Suprapubic skin (tissue), 4 donors: Measurements from ENCODE around the gene PLBD2. TPM values are rescaled to one million over a fixed set of nuclear protein-coding genes. Genes with fewer than 3 reads are reported as not detected.
A peak's percentile ranks its signal among the peaks of the same experiment; 100 is the strongest.

Experiments
- DNase-seq, 2 donors: peaks; one replicate each; pipeline ENCODE4 v3.0.0-alpha.2; 2019; ENCODE audit warnings: low spot score in 2 of 2
- H3K27ac ChIP-seq: fragments of 200-600 bp; sonication (generic); one replicate; pipeline ENCODE4 v1.5.1; 2019
- H3K27me3 ChIP-seq: fragments of 200-600 bp; sonication (generic); one replicate; pipeline ENCODE4 v1.5.1; 2019
- H3K36me3 ChIP-seq: fragments of 200-600 bp; sonication (generic); one replicate; pipeline ENCODE4 v1.5.1; 2019
- H3K4me1 ChIP-seq: fragments of 200-600 bp; sonication (generic); one replicate; pipeline ENCODE4 v1.5.1; 2019
- H3K4me3 ChIP-seq: fragments of 200-600 bp; sonication (generic); one replicate; pipeline ENCODE4 v1.5.1; 2019; ENCODE audit warnings: mild to moderate bottlenecking
- H3K9me3 ChIP-seq: fragments of 200-600 bp; sonication (generic); one replicate; pipeline ENCODE4 v1.5.1; 2019
- CTCF ChIP-seq, 2 donors: fragments of 200-600 bp in 1 of 2; fragments of 450-650 bp in 1 of 2; sonication (generic) in 1 of 2; IDR thresholded peaks; one replicate each; pipeline ENCODE4 v1.5.1; 2016 to 2019; ENCODE audit warnings: antibody characterized with exemption in 2 of 2, mild to moderate bottlenecking in 1 of 2, moderate library complexity in 1 of 2
- EP300 ChIP-seq: sonication (generic); formaldehyde crosslinking; IDR thresholded peaks from one replicate; pipeline ENCODE4 v1.6.1; 2017; ENCODE audit warnings: antibody characterized with exemption
- POLR2A ChIP-seq, 2 donors: fragments of 450-650 bp; IDR thresholded peaks; one replicate each; pipeline ENCODE4 v1.6.1; 2017; ENCODE audit warnings: antibody characterized with exemption in 2 of 2, mild to moderate bottlenecking in 2 of 2, moderate library complexity in 2 of 2
- POLR2AphosphoS5 ChIP-seq, 3 donors: sonication (generic); formaldehyde crosslinking; IDR thresholded peaks; one replicate each; pipeline ENCODE4 v1.6.1; 2017; ENCODE audit warnings: antibody characterized with exemption in 3 of 3
- WGBS: methylation state at CpG from one replicate; pipeline ENCODE4 v1.1.5; 2018; 5-methylcytosine and 5-hydroxymethylcytosine counted together
- total RNA-seq, 4 donors: library from RNA; depleted of rRNA; stranded (reverse); fragments of >200 nt; gene quantifications; one replicate each; pipeline ENCODE4 v1.1.0, GENCODE V29; 2016

Gene PLBD2
- total RNA-seq, 4 donors from 2014 or later: 22.2 to 29.2 (median 27.3) TPM

GRCh38 chr12:113416091-113416754, 57.8 kb downstream of the PLBD2 start:
- H3K4me3 ChIP-seq: no peak overlapping the region
- 48% methylated on average over 5 of the region's 6 CpGs for WGBS
- peaks cover 3% of the 10 kb centered on the region for H3K4me1 ChIP-seq
- no peak overlapping the region for H3K27ac ChIP-seq
- TF ChIP-seq EP300: no peak
- no peak for TF ChIP-seq POLR2AphosphoS5 (IDR thresholded peaks at IDR 0.05)
- TF ChIP-seq CTCF (IDR thresholded peaks at IDR 0.05): no peak
- no peak for TF ChIP-seq POLR2A (IDR thresholded peaks at IDR 0.05)
- DNase-seq: no peak
- peaks cover 2% of the 10 kb centered on the region for H3K27me3 ChIP-seq
- no peaks in the 10 kb centered on the region for H3K36me3 ChIP-seq
- H3K9me3 ChIP-seq: no peaks in the 10 kb centered on the region

GRCh38 chr12:113418213-113418879, 60.0 kb downstream of the PLBD2 start:
- peaks cover 15% of the 10 kb centered on the region for H3K4me1 ChIP-seq
- DNase-seq: no peak
- no peak overlapping the region for H3K4me3 ChIP-seq
- peaks cover 2% of the 10 kb centered on the region for H3K27me3 ChIP-seq
- no peaks in the 10 kb centered on the region for H3K36me3 ChIP-seq
- no peak overlapping the region for H3K27ac ChIP-seq
- 62% methylated on average over 11 of the region's 13 CpGs for WGBS
- TF ChIP-seq CTCF (IDR thresholded peaks at IDR 0.05): no peak
- no peaks in the 10 kb centered on the region for H3K9me3 ChIP-seq

GRCh38 chr12:113420996-113421595, 62.7 kb downstream of the PLBD2 start:
- 61% methylated on average over 2 of the region's 2 CpGs for WGBS
- H3K9me3 ChIP-seq: no peaks in the 10 kb centered on the region

GRCh38 chr12:113422030-113422885, 63.9 kb downstream of the PLBD2 start, which contains the start of gene SDSL:
SDSL (plus strand) TSS chr12:113422380; CDS start chr12:113427983, 5,603 bp downstream.
- H3K4me3 ChIP-seq: peak within 1 kb of the TSS; percentile 48
- no peak for TF ChIP-seq POLR2A (IDR thresholded peaks at IDR 0.05)
- TF ChIP-seq CTCF (IDR thresholded peaks at IDR 0.05): no peak
- TF ChIP-seq POLR2AphosphoS5 (IDR thresholded peaks at IDR 0.05): no peak
- no peak for TF ChIP-seq EP300
- H3K27me3 ChIP-seq: peaks cover 9% of the 10 kb centered on the region
- H3K36me3 ChIP-seq: no peaks in the 10 kb centered on the region
- peak within 1 kb of the TSS; percentile 41 for H3K27ac ChIP-seq
- WGBS: 20% methylated on average over 13 of the region's 13 CpGs
- H3K9me3 ChIP-seq: no peaks in the 10 kb centered on the region
- peaks cover 12% of the 10 kb centered on the region for H3K4me1 ChIP-seq
- peak in 1 of 2 donors; percentile 75 for DNase-seq

More at GRCh38 chr12:113420996-113421595, 62.7 kb downstream of the PLBD2 start:
- Histone ChIP-seq H3K27me3 (no peaks in the 10 kb centered on the region), H3K27ac (no peak overlapping the region), H3K4me1 (peaks cover 12% of the 10 kb centered on the region), H3K36me3 (no peaks in the 10 kb centered on the region), H3K4me3 (no peak overlapping the region)
- TF ChIP-seq EP300 (no peak), POLR2A (IDR thresholded peaks at IDR 0.05) (no peak), POLR2AphosphoS5 (IDR thresholded peaks at IDR 0.05) (no peak), CTCF (IDR thresholded peaks at IDR 0.05) (no peak)
- DNase-seq: no peak
